Suprapubic skin (tissue), 4 donors: Measurements from ENCODE around the gene COL25A1.
"Not testable (repeated sequence)": the region's sequence is repeated elsewhere in the genome, so short reads cannot be mapped to it uniquely, and the experiment has no call there.

Experiments
- EP300 ChIP-seq: sonication (generic); formaldehyde crosslinking; IDR thresholded peaks from one replicate; pipeline ENCODE4 v1.6.1; 2017; ENCODE audit warnings: antibody characterized with exemption
- POLR2A ChIP-seq, 2 donors: fragments of 450-650 bp; IDR thresholded peaks; one replicate each; pipeline ENCODE4 v1.6.1; 2017; ENCODE audit warnings: antibody characterized with exemption in 2 of 2, mild to moderate bottlenecking in 2 of 2, moderate library complexity in 2 of 2
- POLR2AphosphoS5 ChIP-seq, 3 donors: sonication (generic); formaldehyde crosslinking; IDR thresholded peaks; one replicate each; pipeline ENCODE4 v1.6.1; 2017; ENCODE audit warnings: antibody characterized with exemption in 3 of 3
- TF ChIP-seq, protein P1 (sequence below), 2 donors: fragments of 200-600 bp in 1 of 2; fragments of 450-650 bp in 1 of 2; sonication (generic) in 1 of 2; IDR thresholded peaks; one replicate each; pipeline ENCODE4 v1.5.1; 2016 to 2019; ENCODE audit warnings: antibody characterized with exemption in 2 of 2, mild to moderate bottlenecking in 1 of 2, moderate library complexity in 1 of 2

DNA sequence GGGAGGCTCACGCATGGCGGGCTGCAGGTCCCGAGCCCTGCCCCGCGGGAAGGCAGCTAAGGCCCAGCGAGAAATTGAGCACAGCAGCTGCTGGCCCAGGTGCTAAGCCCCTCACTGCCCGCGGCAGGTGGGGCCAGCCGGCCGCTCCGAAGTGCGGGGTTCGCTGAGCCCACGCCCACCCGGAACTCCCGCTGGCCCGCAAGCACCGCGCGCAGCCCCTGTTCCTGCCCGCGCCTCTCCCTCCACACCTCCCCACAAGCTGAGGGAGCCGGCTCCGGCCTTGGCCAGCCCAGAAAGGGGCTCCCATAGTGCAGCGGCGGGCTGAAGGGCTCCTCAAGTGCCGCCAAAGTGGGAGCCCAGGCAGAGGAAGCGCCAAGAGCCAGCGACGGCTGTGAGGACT lies 318.0 kb downstream of the COL25A1 start:
- TF ChIP-seq, protein P1, sequence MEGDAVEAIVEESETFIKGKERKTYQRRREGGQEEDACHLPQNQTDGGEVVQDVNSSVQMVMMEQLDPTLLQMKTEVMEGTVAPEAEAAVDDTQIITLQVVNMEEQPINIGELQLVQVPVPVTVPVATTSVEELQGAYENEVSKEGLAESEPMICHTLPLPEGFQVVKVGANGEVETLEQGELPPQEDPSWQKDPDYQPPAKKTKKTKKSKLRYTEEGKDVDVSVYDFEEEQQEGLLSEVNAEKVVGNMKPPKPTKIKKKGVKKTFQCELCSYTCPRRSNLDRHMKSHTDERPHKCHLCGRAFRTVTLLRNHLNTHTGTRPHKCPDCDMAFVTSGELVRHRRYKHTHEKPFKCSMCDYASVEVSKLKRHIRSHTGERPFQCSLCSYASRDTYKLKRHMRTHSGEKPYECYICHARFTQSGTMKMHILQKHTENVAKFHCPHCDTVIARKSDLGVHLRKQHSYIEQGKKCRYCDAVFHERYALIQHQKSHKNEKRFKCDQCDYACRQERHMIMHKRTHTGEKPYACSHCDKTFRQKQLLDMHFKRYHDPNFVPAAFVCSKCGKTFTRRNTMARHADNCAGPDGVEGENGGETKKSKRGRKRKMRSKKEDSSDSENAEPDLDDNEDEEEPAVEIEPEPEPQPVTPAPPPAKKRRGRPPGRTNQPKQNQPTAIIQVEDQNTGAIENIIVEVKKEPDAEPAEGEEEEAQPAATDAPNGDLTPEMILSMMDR (IDR thresholded peaks at IDR 0.05) = not testable (repeated sequence)
- TF ChIP-seq POLR2A (IDR thresholded peaks at IDR 0.05); POLR2AphosphoS5 (IDR thresholded peaks at IDR 0.05); EP300: not testable (repeated sequence)
